HEK293 (cell line): ENCODE data around the gene DPM1.

Source experiments
- CTCF ChIA-PET: fragments of 350-600 bp; formaldehyde crosslinking; extraction: SDS; loops from one replicate; lab custom pipeline; 2021; ENCODE audit warnings: antibody characterized with exemption; lab: Yijun Ruan, JAX
- POLR2A ChIA-PET: fragments of 300-600 bp; formaldehyde crosslinking; extraction: SDS; loops from one replicate; lab custom pipeline; 2020; ENCODE audit warnings: antibody characterized with exemption, inconsistent platforms; lab: Yijun Ruan, JAX
- H3K27ac ChIP-seq: fragments of 200-500 bp; sonication (Bioruptor generic); 2 replicates; pipeline ENCODE4 v1.5.1; 2014; ENCODE audit warnings: low read depth, low read length, control low read depth, inconsistent platforms; ENCODE audit errors: extremely low read depth
- H3K36me3 ChIP-seq, 2 experiments: fragments of 200-500 bp in 1 of 2; sonication (Bioruptor generic) in 1 of 2; 1 replicate in 1 of 2; 2 replicates in 1 of 2; pipeline ENCODE4 v1.5.1; 2014 to 2017; ENCODE audit warnings: inconsistent platforms in 2 of 2, low read length in 2 of 2; ENCODE audit not compliant: control insufficient read depth in 2 of 2, insufficient read depth in 1 of 2
- H3K4me1 ChIP-seq: fragments of 200-500 bp; sonication (Bioruptor generic); 2 replicates; pipeline ENCODE4 v1.5.1; 2014; ENCODE audit warnings: mild to moderate bottlenecking, low read length, inconsistent platforms; ENCODE audit not compliant: control insufficient read depth, insufficient read depth
- H3K4me3 ChIP-seq: 2 replicates; pipeline ENCODE4 v1.5.1; 2011; ENCODE audit warnings: low read depth, mild to moderate bottlenecking, control low read depth, low read length, moderate library complexity
- H3K9me3 ChIP-seq: fragments of 200-500 bp; sonication (Bioruptor generic); 2 replicates; pipeline ENCODE4 v1.5.1; 2014; ENCODE audit warnings: low read depth, low read length, inconsistent platforms; ENCODE audit not compliant: control insufficient read depth, insufficient read depth
- KLF8 ChIP-seq: fragments of 450-650 bp; formaldehyde crosslinking; IDR thresholded peaks from 2 replicates; pipeline ENCODE4 v1.5.1; 2016; ENCODE audit warnings: missing biosample characterization, missing genetic modification characterization
- MEIS1 ChIP-seq: sonication (generic); formaldehyde crosslinking; IDR thresholded peaks from 2 replicates; pipeline ENCODE4 v1.8.1; 2022; ENCODE audit warnings: missing genetic modification reagents, mild to moderate bottlenecking, borderline replicate concordance
- ZBTB17 ChIP-seq: fragments of 450-650 bp; formaldehyde crosslinking; IDR thresholded peaks from 2 replicates; pipeline ENCODE4 v1.5.1; 2016; ENCODE audit warnings: missing biosample characterization, missing genetic modification characterization
- ZBTB20 ChIP-seq: fragments of 450-650 bp; formaldehyde crosslinking; IDR thresholded peaks from 2 replicates; pipeline ENCODE4 v1.5.1; 2016; ENCODE audit warnings: missing biosample characterization, missing genetic modification characterization
- ZBTB48 ChIP-seq: fragments of 450-650 bp; formaldehyde crosslinking; IDR thresholded peaks from 2 replicates; pipeline ENCODE4 v1.5.1; 2016; ENCODE audit warnings: missing biosample characterization, missing genetic modification characterization
- ZFP37 ChIP-seq: fragments of 450-650 bp; formaldehyde crosslinking; IDR thresholded peaks from 2 replicates; pipeline ENCODE4 v1.5.1; 2016; ENCODE audit warnings: missing biosample characterization, missing genetic modification characterization
- ZIC2 ChIP-seq: fragments of 450-650 bp; formaldehyde crosslinking; IDR thresholded peaks from 2 replicates; pipeline ENCODE4 v1.5.1; 2016; ENCODE audit warnings: missing biosample characterization, missing genetic modification characterization
- ZNF302 ChIP-seq: fragments of 450-650 bp; formaldehyde crosslinking; IDR thresholded peaks from 2 replicates; pipeline ENCODE4 v1.5.1; 2016; ENCODE audit warnings: missing biosample characterization, missing genetic modification characterization, low read depth
- ZNF544 ChIP-seq: fragments of 450-650 bp; formaldehyde crosslinking; IDR thresholded peaks from 2 replicates; pipeline ENCODE4 v1.5.0; 2017; ENCODE audit warnings: missing biosample characterization, missing genetic modification characterization
- ZNF549 ChIP-seq: fragments of 450-650 bp; IDR thresholded peaks from 2 replicates; pipeline ENCODE4 v1.5.1; 2018; ENCODE audit warnings: missing biosample characterization, missing genetic modification characterization, mild to moderate bottlenecking, inconsistent platforms, moderate library complexity
- ZNF555 ChIP-seq: fragments of 450-650 bp; formaldehyde crosslinking; conservative IDR thresholded peaks from 2 replicates; pipeline ENCODE4 v1.5.1; 2017; ENCODE audit warnings: missing biosample characterization, mild to moderate bottlenecking, missing genetic modification characterization, inconsistent platforms
- ZNF596 ChIP-seq: fragments of 450-650 bp; IDR thresholded peaks from 2 replicates; pipeline ENCODE4 v1.5.0; 2018; ENCODE audit warnings: missing biosample characterization, mild to moderate bottlenecking, missing genetic modification characterization, moderate library complexity
- ZNF660 ChIP-seq: fragments of 450-650 bp; IDR thresholded peaks from 2 replicates; pipeline ENCODE4 v1.5.1; 2018; ENCODE audit warnings: missing biosample characterization, mild to moderate bottlenecking, missing genetic modification characterization
- ZNF664 ChIP-seq: fragments of 450-650 bp; formaldehyde crosslinking; IDR thresholded peaks from 2 replicates; pipeline ENCODE4 v1.5.1; 2016; ENCODE audit warnings: missing biosample characterization, missing genetic modification characterization
- ZNF670 ChIP-seq: fragments of 450-650 bp; formaldehyde crosslinking; IDR thresholded peaks from 2 replicates; pipeline ENCODE4 v1.5.1; 2016; ENCODE audit warnings: missing biosample characterization, missing genetic modification characterization, low read depth
- ZNF701 ChIP-seq: fragments of 450-650 bp; formaldehyde crosslinking; IDR thresholded peaks from 2 replicates; pipeline ENCODE4 v1.5.1; 2016; ENCODE audit warnings: missing biosample characterization, missing genetic modification characterization
- ZNF707 ChIP-seq: fragments of 450-650 bp; formaldehyde crosslinking; IDR thresholded peaks from 2 replicates; pipeline ENCODE4 v1.5.1; 2016; ENCODE audit warnings: missing biosample characterization, missing genetic modification characterization
- ZNF837 ChIP-seq: fragments of 450-650 bp; formaldehyde crosslinking; IDR thresholded peaks from 2 replicates; pipeline ENCODE4 v1.5.1; 2016; ENCODE audit warnings: missing biosample characterization, missing genetic modification characterization
- ZSCAN16 ChIP-seq: fragments of 450-650 bp; formaldehyde crosslinking; IDR thresholded peaks from 2 replicates; pipeline ENCODE4 v1.5.1; 2016; ENCODE audit warnings: missing biosample characterization, missing genetic modification characterization
- ZXDB ChIP-seq: fragments of 450-650 bp; formaldehyde crosslinking; IDR thresholded peaks from 2 replicates; pipeline ENCODE4 v1.5.1; 2016; ENCODE audit warnings: missing biosample characterization, missing genetic modification characterization
- TF ChIP-seq, protein P1 (sequence below): fragments of 450-650 bp; formaldehyde crosslinking; IDR thresholded peaks from 2 replicates; pipeline ENCODE4 v1.5.1; 2016; ENCODE audit warnings: missing biosample characterization, missing genetic modification characterization
- TF ChIP-seq, protein P2 (sequence below): fragments of 450-650 bp; formaldehyde crosslinking; IDR thresholded peaks from 2 replicates; pipeline ENCODE4 v1.5.0; 2017; ENCODE audit warnings: missing biosample characterization, missing genetic modification characterization, borderline replicate concordance
- TF ChIP-seq, protein P3 (sequence below): fragments of 450-650 bp; formaldehyde crosslinking; conservative IDR thresholded peaks from 2 replicates; pipeline ENCODE4 v1.5.1; 2016; ENCODE audit warnings: low read depth, missing biosample characterization, missing genetic modification characterization
- TF ChIP-seq, protein P4 (sequence below): fragments of 450-650 bp; formaldehyde crosslinking; IDR thresholded peaks from 2 replicates; pipeline ENCODE4 v1.5.1; 2016; ENCODE audit warnings: missing biosample characterization, missing genetic modification characterization
- TF ChIP-seq, protein P5 (sequence below): fragments of 450-650 bp; formaldehyde crosslinking; IDR thresholded peaks from 2 replicates; pipeline ENCODE4; 2016; ENCODE audit warnings: missing biosample characterization, missing genetic modification characterization
- TF ChIP-seq, protein P6 (sequence below): fragments of 450-650 bp; formaldehyde crosslinking; IDR thresholded peaks from 2 replicates; pipeline ENCODE4 v1.5.1; 2016; ENCODE audit warnings: missing biosample characterization, missing genetic modification characterization
- TF ChIP-seq, protein P7 (sequence below): fragments of 450-650 bp; IDR thresholded peaks from 2 replicates; pipeline ENCODE4 v1.5.1; 2018; ENCODE audit warnings: missing biosample characterization, mild to moderate bottlenecking, missing genetic modification characterization

Gene DPM1

DNA sequence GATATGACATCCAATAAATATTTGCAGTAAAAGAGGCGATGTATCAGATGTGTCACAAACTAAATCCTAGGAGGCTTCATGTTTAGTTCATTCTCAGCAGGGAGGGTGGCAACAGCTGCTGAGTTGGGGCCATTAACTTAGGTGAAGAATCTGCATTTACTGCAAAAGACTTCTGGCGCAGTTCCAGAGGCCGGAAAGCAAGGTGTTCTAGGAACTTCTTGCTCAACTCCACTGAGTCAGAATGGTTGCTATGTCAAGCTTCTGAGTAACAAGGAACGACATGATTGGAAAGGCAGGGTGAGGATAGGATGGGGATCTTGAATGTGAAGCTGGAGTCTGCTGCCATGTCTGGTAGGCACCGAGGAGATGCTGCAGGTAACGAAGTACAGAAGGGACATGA, 38.8 kb downstream of the DPM1 start:
- POLR2A ChIA-PET = interaction anchor here (0.7 to 2.0 kb wide), 2 partner anchors 12 to 224 kb away, joined by 7 to 20 read pairs; partner anchors contain the start of gene ADNP
- H3K27ac ChIP-seq = no peak overlapping the region
- TF ChIP-seq, protein P1, sequence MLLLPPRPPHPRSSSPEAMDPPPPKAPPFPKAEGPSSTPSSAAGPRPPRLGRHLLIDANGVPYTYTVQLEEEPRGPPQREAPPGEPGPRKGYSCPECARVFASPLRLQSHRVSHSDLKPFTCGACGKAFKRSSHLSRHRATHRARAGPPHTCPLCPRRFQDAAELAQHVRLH (tag by site-specific recombination) = no peak
- TF ChIP-seq ZNF707 (tag by site-specific recombination) = no peak
- TF ChIP-seq ZNF544 (tag by site-specific recombination) = no peak
- TF ChIP-seq, protein P2, sequence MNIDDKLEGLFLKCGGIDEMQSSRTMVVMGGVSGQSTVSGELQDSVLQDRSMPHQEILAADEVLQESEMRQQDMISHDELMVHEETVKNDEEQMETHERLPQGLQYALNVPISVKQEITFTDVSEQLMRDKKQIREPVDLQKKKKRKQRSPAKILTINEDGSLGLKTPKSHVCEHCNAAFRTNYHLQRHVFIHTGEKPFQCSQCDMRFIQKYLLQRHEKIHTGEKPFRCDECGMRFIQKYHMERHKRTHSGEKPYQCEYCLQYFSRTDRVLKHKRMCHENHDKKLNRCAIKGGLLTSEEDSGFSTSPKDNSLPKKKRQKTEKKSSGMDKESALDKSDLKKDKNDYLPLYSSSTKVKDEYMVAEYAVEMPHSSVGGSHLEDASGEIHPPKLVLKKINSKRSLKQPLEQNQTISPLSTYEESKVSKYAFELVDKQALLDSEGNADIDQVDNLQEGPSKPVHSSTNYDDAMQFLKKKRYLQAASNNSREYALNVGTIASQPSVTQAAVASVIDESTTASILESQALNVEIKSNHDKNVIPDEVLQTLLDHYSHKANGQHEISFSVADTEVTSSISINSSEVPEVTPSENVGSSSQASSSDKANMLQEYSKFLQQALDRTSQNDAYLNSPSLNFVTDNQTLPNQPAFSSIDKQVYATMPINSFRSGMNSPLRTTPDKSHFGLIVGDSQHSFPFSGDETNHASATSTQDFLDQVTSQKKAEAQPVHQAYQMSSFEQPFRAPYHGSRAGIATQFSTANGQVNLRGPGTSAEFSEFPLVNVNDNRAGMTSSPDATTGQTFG = no peak
- TF ChIP-seq KLF8 (tag by site-specific recombination) = no peak
- TF ChIP-seq ZNF302 = no peak
- TF ChIP-seq, protein P3, sequence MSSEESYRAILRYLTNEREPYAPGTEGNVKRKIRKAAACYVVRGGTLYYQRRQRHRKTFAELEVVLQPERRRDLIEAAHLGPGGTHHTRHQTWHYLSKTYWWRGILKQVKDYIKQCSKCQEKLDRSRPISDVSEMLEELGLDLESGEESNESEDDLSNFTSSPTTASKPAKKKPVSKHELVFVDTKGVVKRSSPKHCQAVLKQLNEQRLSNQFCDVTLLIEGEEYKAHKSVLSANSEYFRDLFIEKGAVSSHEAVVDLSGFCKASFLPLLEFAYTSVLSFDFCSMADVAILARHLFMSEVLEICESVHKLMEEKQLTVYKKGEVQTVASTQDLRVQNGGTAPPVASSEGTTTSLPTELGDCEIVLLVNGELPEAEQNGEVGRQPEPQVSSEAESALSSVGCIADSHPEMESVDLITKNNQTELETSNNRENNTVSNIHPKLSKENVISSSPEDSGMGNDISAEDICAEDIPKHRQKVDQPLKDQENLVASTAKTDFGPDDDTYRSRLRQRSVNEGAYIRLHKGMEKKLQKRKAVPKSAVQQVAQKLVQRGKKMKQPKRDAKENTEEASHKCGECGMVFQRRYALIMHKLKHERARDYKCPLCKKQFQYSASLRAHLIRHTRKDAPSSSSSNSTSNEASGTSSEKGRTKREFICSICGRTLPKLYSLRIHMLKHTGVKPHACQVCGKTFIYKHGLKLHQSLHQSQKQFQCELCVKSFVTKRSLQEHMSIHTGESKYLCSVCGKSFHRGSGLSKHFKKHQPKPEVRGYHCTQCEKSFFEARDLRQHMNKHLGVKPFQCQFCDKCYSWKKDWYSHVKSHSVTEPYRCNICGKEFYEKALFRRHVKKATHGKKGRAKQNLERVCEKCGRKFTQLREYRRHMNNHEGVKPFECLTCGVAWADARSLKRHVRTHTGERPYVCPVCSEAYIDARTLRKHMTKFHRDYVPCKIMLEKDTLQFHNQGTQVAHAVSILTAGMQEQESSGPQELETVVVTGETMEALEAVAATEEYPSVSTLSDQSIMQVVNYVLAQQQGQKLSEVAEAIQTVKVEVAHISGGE = no peak
- no peak for TF ChIP-seq ZNF701 (tag by site-specific recombination)
- TF ChIP-seq, protein P4, sequence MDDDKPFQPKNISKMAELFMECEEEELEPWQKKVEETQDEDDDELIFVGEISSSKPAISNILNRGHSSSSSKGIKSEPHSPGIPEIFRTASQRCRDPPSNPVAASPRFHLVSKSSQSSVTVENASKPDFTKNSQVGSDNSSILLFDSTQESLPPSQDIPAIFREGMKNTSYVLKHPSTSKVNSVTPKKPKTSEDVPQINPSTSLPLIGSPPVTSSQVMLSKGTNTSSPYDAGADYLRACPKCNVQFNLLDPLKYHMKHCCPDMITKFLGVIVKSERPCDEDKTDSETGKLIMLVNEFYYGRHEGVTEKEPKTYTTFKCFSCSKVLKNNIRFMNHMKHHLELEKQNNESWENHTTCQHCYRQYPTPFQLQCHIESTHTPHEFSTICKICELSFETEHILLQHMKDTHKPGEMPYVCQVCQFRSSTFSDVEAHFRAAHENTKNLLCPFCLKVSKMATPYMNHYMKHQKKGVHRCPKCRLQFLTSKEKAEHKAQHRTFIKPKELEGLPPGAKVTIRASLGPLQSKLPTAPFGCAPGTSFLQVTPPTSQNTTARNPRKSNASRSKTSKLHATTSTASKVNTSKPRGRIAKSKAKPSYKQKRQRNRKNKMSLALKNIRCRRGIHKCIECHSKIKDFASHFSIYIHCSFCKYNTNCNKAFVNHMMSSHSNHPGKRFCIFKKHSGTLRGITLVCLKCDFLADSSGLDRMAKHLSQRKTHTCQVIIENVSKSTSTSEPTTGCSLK (tag by site-specific recombination) = no peak
- TF ChIP-seq ZFP37 = no peak
- no peak for TF ChIP-seq ZNF555 (tag by site-specific recombination)
- TF ChIP-seq ZSCAN16 (tag by site-specific recombination) = peak; percentile 84
- TF ChIP-seq ZNF664 (tag by site-specific recombination) = 0 out of 2 replicates have a peak, but pooled peaks have one; percentile 10
- no peak for TF ChIP-seq ZNF549 (tag by site-specific recombination)
- TF ChIP-seq, protein P5, sequence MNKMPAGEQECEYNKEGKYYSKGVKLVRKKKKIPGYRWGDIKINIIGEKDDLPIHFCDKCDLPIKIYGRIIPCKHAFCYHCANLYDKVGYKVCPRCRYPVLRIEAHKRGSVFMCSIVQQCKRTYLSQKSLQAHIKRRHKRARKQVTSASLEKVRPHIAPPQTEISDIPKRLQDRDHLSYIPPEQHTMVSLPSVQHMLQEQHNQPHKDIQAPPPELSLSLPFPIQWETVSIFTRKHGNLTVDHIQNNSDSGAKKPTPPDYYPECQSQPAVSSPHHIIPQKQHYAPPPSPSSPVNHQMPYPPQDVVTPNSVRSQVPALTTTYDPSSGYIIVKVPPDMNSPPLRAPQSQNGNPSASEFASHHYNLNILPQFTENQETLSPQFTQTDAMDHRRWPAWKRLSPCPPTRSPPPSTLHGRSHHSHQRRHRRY (tag by site-specific recombination) = no peak
- no peak for TF ChIP-seq ZXDB (tag by site-specific recombination)
- TF ChIP-seq ZNF670 = no peak
- no peak for TF ChIP-seq ZBTB48 (tag by site-specific recombination)
- TF ChIP-seq, protein P6, sequence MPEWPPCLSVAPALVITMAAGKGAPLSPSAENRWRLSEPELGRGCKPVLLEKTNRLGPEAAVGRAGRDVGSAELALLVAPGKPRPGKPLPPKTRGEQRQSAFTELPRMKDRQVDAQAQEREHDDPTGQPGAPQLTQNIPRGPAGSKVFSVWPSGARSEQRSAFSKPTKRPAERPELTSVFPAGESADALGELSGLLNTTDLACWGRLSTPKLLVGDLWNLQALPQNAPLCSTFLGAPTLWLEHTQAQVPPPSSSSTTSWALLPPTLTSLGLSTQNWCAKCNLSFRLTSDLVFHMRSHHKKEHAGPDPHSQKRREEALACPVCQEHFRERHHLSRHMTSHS = no peak
- TF ChIP-seq ZNF596 (tag by site-specific recombination) = no peak
- TF ChIP-seq ZBTB20 (tag by site-specific recombination) = peak; percentile 79
- TF ChIP-seq, protein P7, sequence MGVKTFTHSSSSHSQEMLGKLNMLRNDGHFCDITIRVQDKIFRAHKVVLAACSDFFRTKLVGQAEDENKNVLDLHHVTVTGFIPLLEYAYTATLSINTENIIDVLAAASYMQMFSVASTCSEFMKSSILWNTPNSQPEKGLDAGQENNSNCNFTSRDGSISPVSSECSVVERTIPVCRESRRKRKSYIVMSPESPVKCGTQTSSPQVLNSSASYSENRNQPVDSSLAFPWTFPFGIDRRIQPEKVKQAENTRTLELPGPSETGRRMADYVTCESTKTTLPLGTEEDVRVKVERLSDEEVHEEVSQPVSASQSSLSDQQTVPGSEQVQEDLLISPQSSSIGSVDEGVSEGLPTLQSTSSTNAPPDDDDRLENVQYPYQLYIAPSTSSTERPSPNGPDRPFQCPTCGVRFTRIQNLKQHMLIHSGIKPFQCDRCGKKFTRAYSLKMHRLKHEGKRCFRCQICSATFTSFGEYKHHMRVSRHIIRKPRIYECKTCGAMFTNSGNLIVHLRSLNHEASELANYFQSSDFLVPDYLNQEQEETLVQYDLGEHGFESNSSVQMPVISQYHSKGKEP (tag by site-specific recombination) = peak; percentile 95
- TF ChIP-seq MEIS1 (CRISPR knock-in tag) = no peak
- no peak for TF ChIP-seq ZNF837 (tag by site-specific recombination)
- no peak for TF ChIP-seq ZNF660 (tag by site-specific recombination)
- TF ChIP-seq ZBTB17 (tag by site-specific recombination) = no peak; the same call in 1 of the 2 replicates
- peak; percentile 53 for TF ChIP-seq ZIC2 (tag by site-specific recombination)

More for the DNA sequence above, 38.8 kb downstream of the DPM1 start:
- Histone ChIP-seq H3K4me1 (peaks cover 36% of the 10 kb centered on the region), H3K9me3 (no peaks in the 10 kb centered on the region), H3K36me3 (peaks cover 4 to 61% of the 10 kb centered on the region in 2 experiments), H3K4me3 (no peak overlapping the region)
- CTCF ChIA-PET = interaction anchor here (3.6 kb wide), 1 partner anchor 10 kb away, joined by 33 read pairs; no protein-coding TSS in a partner anchor
